NCI-H446 (cell line): ENCODE measurements around the gene SPOCD1.
"Not testable (repeated sequence)": the region's sequence is repeated elsewhere in the genome, so short reads cannot be mapped to it uniquely, and the experiment has no call there.

ENCODE experiments used
- DNase-seq, 2 experiments: peaks; one replicate each; lab custom pipeline; 2025; lab: John Stamatoyannopoulos, UW

The SPOCD1 gene

GRCh38 chr1:31828926-31829690 lies 13.3 kb upstream of the SPOCD1 start:
- DNase-seq, result no peak

- no peak for DNase-seq
Observed at GRCh38 chr1:31828341-31828740, 12.5 kb upstream of the SPOCD1 start.

- no peak for DNase-seq
Observed at GRCh38 chr1:31823780-31824179, 8.0 kb upstream of the SPOCD1 start.

- DNase-seq, result no peak
Observed at GRCh38 chr1:31822766-31823165, 6.9 kb upstream of the SPOCD1 start.

- DNase-seq, result not testable (repeated sequence)
Observed at GRCh38 chr1:31820196-31820595, 4.4 kb upstream of the SPOCD1 start.

GRCh38 chr1:31818206-31818605 lies 2.4 kb upstream of the SPOCD1 start:
- DNase-seq, result no peak

- not testable (repeated sequence) for DNase-seq
Observed at GRCh38 chr1:31816947-31817346, 1.1 kb upstream of the SPOCD1 start.

GRCh38 chr1:31816501-31816900 lies 679 bp upstream of the SPOCD1 start:
- DNase-seq, result not testable (repeated sequence)

GRCh38 chr1:31815307-31815645 lies 546 bp downstream of the SPOCD1 start:
- no peak for DNase-seq

GRCh38 chr1:31814631-31815306 lies 1.1 kb downstream of the SPOCD1 start:
- no peak for DNase-seq

- DNase-seq, result no peak
Observed at GRCh38 chr1:31814041-31814511, 1.7 kb downstream of the SPOCD1 start.

GRCh38 chr1:31812158-31812829 lies 3.5 kb downstream of the SPOCD1 start:
- DNase-seq, result no peak

- peak; percentile 40 to 62 for DNase-seq
Observed at GRCh38 chr1:31811605-31812004, 4.2 kb downstream of the SPOCD1 start.

GRCh38 chr1:31809698-31810097 lies 6.1 kb downstream of the SPOCD1 start:
- no peak for DNase-seq

- DNase-seq, result no peak
Observed at GRCh38 chr1:31807273-31808048, 8.4 kb downstream of the SPOCD1 start.

- no peak for DNase-seq
Observed at GRCh38 chr1:31805318-31805717, 10.5 kb downstream of the SPOCD1 start.

- no peak for DNase-seq
Observed at GRCh38 chr1:31804098-31804497, 11.7 kb downstream of the SPOCD1 start.

GRCh38 chr1:31803610-31804009 lies 12.2 kb downstream of the SPOCD1 start:
- no peak for DNase-seq

- DNase-seq, result no peak
Observed at GRCh38 chr1:31802190-31803150, 13.4 kb downstream of the SPOCD1 start.

- no peak for DNase-seq
Observed at GRCh38 chr1:31801458-31801857, 14.4 kb downstream of the SPOCD1 start.

GRCh38 chr1:31800674-31800967 lies 15.2 kb downstream of the SPOCD1 start:
- DNase-seq, result no peak
